Neural progenitor cell (in vitro differentiated cells): Measurements from ENCODE around the gene MFSD11.
"Not testable (repeated sequence)": the region's sequence is repeated elsewhere in the genome, so short reads cannot be mapped to it uniquely, and the experiment has no call there.

Source experiments
- EZH2 ChIP-seq: fragments of 200-600 bp; sonication (generic); IDR thresholded peaks from 2 replicates; pipeline ENCODE4 v1.6.1; 2017; ENCODE audit warnings: antibody characterized with exemption, mild to moderate bottlenecking, moderate library complexity
- EZH2phosphoT487 ChIP-seq: fragments of 200-600 bp; sonication (generic); IDR thresholded peaks from 2 replicates; pipeline ENCODE4 v1.6.1; 2017; ENCODE audit warnings: antibody characterized with exemption
- TF ChIP-seq, protein P1 (sequence below): fragments of 200-600 bp; sonication (generic); IDR thresholded peaks from 2 replicates; pipeline ENCODE4 v1.5.1; 2017; ENCODE audit warnings: antibody characterized with exemption, mild to moderate bottlenecking

DNA sequence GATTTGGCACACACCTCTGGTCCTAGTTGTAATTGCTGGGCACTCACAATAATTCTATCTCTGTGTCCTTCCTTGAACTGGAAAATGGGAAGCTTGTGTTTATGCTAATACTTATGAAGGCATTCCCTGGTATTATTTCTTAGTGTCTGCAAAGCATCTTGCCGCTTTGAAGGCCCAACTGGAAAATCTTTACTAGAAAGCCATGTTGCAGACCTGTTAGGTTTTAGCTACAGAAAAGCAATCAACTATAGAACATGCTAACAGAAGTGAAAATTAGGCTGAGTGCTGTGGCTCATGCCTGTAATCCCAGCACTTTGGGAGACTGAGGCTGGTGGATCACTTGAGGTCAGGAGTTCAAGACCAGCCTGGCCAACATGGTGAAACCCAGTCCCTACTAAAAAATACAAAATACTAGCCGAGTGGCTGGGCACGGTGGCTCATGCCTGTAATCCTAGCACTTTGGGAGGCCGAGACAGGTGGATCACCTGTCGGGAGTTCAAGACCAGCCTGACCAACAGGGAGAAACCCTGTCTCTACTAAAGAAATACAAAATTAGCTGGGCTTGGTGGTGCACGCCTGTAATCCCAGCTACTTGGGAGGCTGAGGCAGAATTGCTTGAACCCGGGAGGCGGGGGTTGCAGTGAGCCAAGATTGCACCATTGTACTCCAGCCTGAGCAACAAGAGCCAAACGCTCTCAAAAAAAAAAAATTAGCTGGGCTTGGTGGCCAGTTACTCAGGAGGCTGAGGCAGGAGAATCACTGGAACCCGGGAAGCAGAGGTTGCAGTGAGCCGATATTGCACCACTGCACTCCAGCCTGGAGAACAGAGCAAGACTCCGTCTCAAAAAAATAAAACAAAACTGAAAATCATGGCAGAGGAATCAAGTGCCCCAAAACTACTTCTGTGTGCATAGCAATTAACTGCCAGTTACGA is 5.9 kb upstream of the MFSD11 start:
- TF ChIP-seq, protein P1, sequence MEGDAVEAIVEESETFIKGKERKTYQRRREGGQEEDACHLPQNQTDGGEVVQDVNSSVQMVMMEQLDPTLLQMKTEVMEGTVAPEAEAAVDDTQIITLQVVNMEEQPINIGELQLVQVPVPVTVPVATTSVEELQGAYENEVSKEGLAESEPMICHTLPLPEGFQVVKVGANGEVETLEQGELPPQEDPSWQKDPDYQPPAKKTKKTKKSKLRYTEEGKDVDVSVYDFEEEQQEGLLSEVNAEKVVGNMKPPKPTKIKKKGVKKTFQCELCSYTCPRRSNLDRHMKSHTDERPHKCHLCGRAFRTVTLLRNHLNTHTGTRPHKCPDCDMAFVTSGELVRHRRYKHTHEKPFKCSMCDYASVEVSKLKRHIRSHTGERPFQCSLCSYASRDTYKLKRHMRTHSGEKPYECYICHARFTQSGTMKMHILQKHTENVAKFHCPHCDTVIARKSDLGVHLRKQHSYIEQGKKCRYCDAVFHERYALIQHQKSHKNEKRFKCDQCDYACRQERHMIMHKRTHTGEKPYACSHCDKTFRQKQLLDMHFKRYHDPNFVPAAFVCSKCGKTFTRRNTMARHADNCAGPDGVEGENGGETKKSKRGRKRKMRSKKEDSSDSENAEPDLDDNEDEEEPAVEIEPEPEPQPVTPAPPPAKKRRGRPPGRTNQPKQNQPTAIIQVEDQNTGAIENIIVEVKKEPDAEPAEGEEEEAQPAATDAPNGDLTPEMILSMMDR, result not testable (repeated sequence)
- not testable (repeated sequence) for TF ChIP-seq EZH2, EZH2phosphoT487
